HG03354 (cell line): ENCODE data around the gene UFSP2.

Experiments used
- ATAC-seq: cut with Tn5 transposase; IDR thresholded peaks from one replicate; pipeline ENCODE4 v1.9.1; 2021; ENCODE audit warnings: mild to moderate bottlenecking; ENCODE audit not compliant: unreplicated experiment, poor library complexity, severe bottlenecking

The UFSP2 gene

DNA sequence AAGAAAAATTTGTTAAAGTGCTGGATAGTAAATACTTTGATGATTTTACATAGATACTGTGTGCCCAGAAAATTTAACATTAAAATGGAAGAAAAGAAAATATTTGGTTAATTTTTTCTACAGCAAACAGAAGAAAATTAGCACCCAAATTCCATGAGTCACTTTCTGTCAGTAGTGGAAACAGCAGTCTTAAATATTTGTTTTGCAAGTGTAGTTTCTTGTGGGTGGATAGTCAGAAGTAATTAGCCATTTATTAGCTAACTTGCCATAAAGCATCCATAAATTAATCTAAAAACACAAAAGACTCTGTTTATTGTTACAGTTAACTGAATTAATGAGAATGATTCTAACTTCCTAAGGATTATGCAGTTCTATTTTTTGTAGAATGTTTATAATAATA, 9.7 kb upstream of the UFSP2 start:
- ATAC-seq, result no peak

DNA sequence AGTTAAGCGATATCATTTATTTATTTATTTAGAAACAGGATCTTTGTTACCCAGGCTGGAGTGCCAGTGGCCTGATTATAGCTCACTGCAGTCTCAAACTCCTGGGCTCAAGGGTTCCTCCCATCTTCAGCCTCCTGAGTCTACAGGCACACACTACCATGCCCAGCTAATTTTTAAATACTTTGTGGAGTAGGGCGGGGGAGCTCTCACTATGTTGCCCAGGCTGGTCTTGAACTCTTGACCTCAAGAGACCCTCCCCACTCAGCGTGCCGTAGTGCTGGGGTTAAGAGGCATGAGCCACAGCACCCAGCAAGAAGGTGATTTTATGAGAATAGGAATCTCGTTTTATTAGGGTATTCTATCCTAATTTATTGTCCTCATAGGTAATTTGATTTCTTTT, 3.9 kb upstream of the UFSP2 start:
- ATAC-seq, result no peak

DNA sequence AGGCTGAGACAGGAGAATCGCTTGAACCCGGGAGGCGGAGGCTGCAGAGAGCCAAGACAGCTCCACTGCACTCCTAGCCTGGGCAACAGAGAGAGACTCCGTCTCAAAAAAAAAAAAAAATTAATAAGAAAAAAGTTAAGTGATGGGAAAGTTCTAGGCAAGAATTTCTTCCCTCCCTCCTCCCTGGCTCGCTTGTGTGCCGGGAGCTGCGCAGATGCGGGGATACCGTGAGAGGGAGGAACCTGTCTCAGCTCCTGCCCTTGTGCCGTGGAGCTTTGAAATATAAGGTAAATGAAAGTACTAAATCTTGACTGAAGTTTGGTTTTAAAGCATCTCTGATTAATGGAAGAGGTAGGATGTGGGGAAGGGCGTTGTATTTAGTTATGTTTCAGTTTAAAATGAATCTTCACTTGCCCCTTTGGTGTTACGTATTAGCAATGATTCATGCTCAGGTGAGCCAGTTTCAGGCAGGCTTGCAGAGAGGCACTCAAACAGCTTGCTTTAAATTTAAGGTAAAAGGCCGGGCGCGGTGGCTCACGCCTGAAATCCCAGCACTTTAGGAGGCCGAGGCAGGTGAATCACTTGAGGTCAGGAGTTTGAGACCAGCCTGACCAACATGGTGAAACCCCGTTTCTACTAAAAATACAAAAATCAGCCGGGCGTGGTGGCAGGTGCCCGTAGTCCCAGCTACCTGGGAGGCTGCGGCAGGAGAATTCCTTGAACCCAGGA, 1.4 kb upstream of the UFSP2 start:
- ATAC-seq, result no peak

DNA sequence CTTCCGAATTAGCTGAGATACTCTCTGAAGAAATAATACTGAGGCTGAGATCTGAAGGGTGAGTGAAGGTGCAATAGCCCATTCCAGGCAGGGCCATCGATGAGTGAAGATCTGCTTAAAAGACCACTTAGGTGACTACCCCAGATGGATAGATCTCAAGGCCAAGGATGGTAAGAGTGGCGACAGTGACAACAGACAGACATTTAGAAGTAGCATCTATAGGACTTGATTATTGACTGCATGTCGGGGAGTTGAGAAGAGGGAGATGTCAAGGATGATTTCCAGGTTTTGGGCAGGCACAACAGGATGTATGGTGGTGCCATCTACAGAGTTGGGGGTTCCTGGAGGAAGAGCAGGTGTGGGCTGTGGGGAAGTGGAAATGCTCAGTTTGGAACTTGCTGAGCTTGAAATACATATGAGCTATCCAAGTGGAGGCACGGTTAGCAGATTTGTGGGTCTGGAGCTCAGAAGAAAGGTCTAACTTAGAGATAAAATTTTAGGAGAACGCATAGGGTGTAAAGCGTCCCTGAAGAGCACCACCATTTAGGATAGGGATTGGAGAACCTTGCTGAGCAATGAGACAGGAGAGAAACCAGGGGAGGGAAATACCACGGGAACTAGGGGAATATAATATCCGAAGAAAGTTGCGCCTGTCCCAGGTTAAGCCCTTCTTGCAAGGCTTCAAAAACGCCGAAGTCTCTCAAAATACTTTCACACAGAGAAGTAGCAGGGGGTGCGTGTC, 688 bp downstream of the UFSP2 start:
- peak; percentile 3 for ATAC-seq

DNA sequence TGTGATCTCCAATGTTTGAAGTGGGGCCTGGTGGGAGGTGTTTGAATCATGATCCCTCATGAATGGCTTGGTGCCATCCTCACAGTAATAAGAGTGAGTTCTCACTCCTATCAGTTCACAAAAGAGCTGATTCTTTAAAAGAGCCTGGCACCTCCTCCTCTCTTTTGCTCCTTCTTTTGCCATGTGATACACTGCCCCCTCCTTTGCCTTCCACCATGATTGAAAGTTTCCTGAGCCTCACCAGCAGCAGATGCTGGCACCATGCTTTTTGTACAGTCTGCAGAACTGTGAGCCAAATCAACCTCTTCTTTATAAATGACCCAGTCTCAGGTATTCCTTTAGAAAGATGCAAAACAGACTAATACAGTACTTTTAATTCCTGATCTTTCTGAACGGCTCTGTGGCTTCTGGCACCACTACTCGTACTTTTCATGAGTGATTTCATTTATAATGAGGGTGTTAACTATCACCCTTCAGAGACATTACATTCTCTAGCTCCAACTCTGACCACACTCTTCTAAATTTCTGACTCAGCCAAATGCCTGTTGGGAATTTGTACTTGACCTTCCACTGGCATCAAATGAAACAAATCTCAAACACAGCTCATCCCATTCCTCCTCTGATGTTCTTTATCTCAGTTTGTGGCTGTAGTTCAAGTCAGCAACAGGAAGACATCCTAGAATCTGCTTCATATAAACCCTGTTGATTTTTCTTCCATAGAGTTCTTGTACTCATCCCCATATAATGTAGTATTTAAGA, 4.2 kb downstream of the UFSP2 start:
- ATAC-seq, result no peak

DNA sequence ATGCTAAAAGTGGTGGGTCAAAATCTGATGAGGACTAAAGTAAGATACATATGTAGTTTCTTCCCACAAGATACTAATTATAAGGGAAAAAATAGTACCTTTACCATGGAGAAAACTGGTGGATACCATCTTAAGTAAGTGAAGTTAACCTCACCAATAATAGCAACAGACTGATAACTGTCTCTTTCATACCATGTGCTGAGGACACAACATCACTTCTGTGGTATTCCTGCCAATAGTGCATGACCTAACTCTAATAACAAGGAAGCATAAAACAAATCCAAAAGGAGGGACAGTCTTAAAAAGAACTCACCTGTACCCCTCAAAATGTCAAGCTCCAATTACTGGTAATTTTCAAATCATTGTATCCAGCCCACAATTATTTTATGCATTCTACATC, 8.8 kb downstream of the UFSP2 start:
- ATAC-seq, result no peak

DNA sequence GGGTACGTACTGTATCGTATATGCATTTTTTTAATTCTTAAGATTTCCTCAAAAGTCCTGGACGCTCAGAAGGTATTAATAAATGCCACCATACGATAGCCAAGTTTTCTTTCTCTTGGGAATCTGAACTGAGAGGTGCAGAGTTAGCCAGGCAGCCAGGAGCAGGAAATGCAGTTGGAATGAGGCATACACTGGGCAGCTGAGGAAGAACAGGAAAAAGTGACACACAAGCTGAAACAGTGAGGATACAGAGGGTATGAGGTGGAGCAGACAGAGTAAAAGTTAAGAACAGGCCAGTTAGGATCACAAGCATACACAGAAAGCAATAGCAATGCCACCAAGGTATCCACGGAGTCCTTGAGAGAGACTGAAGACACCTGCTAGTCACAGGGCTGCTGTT, 13.4 kb downstream of the UFSP2 start:
- no peak for ATAC-seq

DNA sequence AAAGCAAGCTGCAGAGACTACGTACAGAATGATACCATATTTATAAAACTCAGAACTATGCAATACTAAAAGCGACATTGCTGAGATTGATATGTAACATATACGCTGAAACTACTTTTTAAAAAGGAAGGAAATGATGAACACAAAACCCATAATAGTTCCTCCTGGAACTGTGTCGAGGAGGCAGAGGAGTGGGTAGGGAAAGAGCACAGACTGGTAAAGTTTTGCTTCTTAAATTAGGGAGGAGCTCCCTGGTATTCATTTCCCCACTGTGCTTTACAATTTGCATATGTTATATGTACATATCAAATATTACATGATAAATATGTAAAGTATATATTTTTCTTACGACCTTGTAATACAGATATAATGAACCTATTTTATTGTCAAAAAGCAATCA, 13.9 kb downstream of the UFSP2 start:
- ATAC-seq, result no peak

DNA sequence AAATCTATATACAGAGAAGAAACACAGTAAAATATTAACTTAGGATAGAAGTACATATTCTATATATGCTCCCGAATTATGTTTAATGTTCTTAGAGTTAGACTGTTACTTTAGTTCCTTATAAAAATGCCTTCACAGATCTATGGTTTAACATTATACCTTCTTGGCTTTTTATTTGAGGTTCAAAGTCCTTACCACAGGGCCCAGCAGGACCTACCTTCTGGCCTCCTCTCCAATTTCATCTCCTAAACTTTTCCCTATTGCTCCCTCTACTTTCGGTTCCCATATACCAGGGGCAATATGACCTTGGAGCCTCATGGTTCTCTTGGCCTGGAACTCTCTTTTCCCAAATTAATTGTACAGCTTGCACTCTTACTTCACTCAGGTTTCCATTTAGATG, 17.3 kb downstream of the UFSP2 start:
- ATAC-seq, result no peak

DNA sequence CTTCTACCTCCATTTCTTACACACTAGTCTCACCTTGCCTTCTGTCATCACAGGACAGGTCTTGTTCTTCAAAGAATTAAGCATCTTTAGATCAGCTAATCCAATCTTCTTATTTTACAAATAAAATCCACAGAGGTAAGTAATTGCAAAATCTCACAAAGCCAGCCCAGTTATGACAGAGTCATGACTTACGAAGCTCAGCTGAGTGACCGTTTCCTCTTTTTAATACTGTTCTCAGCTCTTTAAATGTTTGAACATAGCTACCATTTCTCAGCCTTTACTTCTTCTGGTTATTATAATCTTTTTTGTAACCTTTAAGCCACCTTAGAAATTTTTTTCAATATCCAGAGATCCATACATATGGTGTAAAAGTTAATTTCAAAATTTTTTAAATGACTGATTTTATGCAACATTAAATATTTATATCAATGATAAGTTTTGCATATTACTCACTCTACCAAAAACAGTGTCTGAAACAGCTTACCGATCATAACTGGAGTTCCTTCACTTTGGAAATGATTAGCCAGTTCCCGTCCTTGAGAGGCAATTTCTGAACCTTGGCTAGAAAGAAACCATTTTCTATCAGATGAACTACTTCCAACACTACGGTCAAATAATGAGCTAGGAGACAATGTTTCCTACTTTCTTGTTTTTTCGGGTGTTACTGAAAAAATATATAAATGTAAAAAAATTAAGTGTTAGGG, 20.3 kb downstream of the UFSP2 start:
- peak; percentile 81 for ATAC-seq

DNA sequence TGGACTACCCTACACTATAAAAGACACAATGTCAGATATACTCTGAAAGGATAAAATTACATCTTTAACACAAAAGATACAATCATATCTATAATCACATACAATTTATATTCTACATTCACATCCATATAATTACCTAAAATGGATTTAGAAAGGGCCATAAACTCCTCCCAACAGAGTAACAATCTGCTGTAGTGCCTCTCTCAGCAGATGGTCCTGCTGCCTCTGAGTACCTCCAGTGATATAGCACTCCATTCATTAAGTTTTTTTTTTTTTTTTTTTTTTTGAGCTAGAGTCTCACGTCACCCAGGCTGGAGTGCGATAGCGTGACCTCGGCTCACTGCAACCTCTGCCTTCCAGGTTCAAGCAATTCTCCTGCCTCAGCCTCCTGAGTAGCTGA, 21.7 kb downstream of the UFSP2 start:
- no peak for ATAC-seq

DNA sequence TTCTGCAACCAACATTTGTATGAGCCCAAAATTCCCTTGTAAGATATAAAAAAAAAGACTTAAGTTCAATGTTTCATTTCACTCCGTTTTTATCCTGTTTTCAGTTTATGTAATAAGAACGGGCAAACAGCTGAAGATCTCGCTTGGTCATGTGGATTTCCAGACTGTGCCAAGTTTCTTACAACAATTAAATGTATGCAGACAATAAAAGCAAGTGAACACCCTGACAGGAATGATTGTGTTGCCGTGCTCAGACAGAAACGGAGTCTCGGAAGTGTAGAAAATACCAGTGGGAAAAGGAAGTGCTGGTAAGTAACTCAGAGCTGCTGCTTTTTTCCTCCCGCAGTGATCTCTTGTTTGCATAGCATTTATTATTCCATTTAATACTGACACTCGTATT, 26.3 kb downstream of the UFSP2 start:
- ATAC-seq, result no peak

DNA sequence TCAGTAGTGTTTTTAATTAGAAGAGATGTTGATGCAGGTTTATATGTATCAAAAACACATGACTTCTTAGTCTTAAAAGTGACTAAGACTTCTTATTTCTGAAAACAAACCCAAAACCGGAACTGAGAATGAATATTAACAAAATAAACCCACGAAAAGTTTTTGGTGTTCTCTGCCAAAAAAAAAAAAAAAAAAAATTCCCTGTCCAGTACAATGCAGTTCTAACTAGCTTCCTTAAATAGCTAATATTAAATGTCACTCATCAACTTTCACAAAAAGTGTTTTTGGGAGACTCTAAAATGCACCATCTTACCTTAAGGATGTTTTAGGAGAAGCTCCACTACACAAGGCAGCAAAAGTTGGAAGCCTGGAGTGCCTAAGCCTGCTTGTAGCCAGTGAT, 27.1 kb downstream of the UFSP2 start:
- ATAC-seq, result no peak

DNA sequence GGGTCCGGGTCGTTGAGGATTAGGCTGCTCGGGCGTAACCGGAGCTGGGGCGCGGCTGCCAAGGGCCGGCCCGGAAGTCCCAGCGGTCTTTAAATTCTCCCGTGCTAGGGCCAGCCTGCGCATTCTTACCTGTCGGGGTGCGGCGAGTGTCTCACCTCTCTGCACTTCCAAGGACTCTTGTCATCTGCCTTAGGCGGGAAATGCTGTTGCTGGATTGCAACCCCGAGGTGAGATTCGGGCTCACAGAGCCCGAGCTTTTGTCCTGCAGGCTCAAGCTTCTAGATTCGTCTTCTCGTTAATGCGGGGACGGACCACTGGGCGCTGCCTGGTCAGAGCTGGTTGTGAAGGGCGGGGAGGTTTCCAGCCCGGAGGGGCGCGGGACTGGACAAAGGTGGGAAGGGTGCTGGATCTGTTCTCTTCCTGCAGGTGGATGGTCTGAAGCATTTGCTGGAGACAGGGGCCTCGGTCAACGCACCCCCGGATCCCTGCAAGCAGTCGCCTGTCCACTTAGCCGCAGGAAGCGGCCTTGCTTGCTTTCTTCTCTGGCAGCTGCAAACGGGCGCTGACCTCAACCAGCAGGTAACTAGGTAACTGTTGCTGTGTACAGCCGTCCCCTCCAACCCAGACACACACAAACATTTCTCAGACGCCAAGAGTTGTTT, 28.9 kb downstream of the UFSP2 start, which contains the start of gene ANKRD37:
Gene ANKRD37, plus strand, starts transcription at position 118 of the 662 bp plus-strand sequence. Its CDS starts 83 bp downstream, at position 201.
- peak; percentile 0 for ATAC-seq

DNA sequence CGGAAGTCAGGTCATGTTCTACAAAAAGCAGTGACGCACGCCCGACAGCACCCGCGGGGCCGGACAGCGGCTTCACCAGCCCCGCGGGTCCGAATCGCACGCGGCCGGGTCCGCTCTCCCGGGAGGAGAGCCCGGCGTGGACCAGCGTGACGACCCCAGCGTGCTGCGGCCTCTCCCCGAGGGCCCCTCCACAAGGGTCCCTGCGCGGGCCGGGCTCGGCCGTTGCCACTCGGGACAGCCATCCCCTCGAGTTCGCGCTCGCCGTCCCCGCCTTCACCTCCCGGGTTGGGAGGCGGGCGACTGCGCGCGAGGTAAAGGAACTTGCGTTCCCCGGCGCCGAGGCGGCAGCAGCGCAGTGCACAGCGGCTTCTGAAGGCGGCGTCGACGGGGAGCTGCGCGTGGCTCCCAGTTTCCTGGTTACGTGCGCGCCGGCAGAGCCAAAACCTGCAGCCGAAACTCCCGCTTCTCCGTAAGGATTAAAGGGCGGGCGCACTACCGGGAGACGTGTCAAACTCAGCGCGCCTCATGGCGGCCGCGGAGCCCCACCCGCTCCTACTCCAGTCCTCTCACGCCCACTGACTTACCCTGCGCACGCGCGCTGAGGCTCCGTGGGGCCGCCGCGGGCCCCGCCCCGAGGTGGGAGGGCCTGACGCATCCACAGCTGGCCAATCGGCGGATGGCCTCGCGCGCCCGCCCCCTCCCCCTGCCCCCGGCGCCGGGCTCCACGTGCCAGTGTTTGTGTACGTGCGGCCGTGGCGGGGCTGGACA, 29.6 kb downstream of the UFSP2 start:
- ATAC-seq, result peak; percentile 80

DNA sequence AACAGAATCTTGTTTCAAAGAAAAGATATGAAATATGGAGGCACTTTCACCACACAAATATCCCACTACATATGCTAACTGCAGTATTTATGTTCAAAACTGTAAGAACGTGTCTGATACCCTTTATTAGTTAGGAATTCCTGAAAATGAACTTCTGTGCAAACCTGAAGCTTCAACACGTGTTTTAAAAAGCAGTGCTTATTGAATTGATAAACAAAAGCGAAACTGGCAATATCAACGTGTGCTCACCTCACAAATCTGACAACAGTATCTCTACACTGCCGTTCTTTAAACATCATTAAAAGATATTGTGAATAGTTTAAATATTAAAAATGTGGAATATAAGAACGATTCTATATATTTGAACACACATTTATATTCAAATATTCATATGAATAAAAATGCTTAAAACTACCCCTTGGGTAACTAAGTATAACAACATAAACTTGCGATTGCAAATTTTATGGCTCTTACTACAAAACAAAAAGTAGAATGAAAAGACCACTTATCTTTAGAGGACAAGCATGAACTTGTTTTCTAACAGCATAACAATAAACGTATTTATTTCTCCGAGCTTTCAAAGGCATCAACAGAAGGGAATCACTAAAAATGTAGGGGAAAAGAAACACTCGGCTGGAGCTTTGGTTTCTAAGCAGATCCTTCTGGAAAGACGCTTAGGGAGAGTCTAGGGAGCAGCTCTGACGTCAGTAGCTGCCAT, 30.4 kb downstream of the UFSP2 start, which contains the start of gene LRP2BP:
Gene LRP2BP, minus strand, starts transcription at position 687 of the 718 bp plus-strand sequence. CDS start 17,738 bp downstream, outside the sequence.
- no peak for ATAC-seq

DNA sequence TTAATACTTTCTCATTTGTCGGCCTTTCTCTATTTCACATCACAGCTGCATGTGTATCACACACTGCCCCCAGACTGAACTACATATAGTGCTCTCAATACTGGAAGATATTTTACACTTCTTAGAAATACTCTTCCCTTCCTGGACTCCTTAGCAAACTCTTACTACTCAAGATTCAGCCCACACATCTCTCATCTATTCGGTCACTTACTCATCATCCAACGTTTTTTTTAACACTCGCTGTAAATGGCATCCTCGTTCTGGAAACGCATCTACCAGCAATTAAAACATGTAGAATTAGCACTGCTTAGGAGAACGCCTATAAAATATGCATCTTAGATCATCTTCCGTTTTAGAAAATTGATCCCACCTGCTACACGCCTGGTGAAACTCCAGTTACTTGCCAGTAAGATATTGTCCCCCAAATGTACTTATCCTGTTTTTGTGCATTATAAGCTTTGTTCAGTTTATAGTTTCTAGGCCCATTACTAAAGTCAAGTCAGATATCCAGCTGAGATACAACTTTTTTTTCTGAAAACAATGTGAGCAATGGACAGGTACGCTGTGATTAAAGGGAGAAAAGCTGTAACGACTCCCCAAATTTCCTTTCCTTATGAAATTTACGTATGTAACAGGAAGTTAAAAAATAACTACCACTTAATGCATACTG, 31.1 kb downstream of the UFSP2 start:
- no peak for ATAC-seq

DNA sequence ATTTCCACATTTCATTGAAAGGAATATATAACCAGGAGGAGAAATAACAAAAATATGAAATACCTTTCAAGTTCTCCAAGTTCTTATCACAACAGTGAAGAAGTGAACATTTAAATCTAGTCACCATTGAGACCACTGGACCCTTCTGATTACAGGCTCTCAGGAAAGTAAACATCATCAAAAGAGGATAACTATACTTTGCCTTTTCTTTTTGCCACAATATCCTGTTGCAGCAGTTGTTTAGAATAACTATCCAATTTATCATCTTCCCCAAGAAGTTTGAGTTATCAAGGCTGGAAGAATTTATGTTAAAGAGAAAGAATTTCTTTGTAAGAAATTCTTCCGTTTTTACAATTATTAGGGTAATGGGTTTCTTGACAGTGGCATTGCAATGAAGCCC, 33.6 kb downstream of the UFSP2 start:
- ATAC-seq, result no peak
